Mesendoderm (in vitro differentiated cells): ENCODE measurements around the gene HSP90AA1.

ENCODE experiments used
- DNase-seq: peaks from one replicate; pipeline ENCODE4 v3.0.0; 2013
- H2AK5ac ChIP-seq: 2 replicates; pipeline ENCODE4 v1.6.1; 2013; ENCODE audit warnings: low read length, inconsistent platforms
- H2BK120ac ChIP-seq: 2 replicates; pipeline ENCODE4 v1.6.1; 2013; ENCODE audit warnings: low read depth, mild to moderate bottlenecking, low read length, moderate library complexity, mixed read lengths
- H2BK15ac ChIP-seq: replicated peaks from 2 replicates; pipeline ENCODE4 v1.6.1; 2013; ENCODE audit warnings: low read depth, mild to moderate bottlenecking, moderate library complexity
- H2BK5ac ChIP-seq: 2 replicates; pipeline ENCODE4 v1.6.1; 2013; ENCODE audit warnings: low read length, inconsistent platforms
- H3K18ac ChIP-seq: 2 replicates; pipeline ENCODE4 v1.6.1; 2013; ENCODE audit warnings: mild to moderate bottlenecking, low read length, mixed read lengths
- H3K23ac ChIP-seq: one replicate; pipeline ENCODE4 v1.6.1; 2013; ENCODE audit warnings: low read length
- H3K27ac ChIP-seq: 2 replicates; pipeline ENCODE4 v1.5.1; 2013; ENCODE audit warnings: low read depth, mild to moderate bottlenecking, inconsistent platforms, low read length, moderate library complexity
- H3K27me3 ChIP-seq: 2 replicates; pipeline ENCODE4 v1.6.1; 2013; ENCODE audit warnings: low read length, control low read depth, mild to moderate bottlenecking, inconsistent platforms; ENCODE audit not compliant: insufficient read depth, poor library complexity
- H3K36me3 ChIP-seq: 2 replicates; pipeline ENCODE4 v1.6.1; 2013; ENCODE audit warnings: low read length, inconsistent platforms; ENCODE audit not compliant: control insufficient read depth, insufficient read depth
- H3K4ac ChIP-seq: one replicate; pipeline ENCODE4 v1.6.1; 2013; ENCODE audit warnings: low read depth, mild to moderate bottlenecking, low read length, moderate library complexity
- H3K4me1 ChIP-seq: 2 replicates; pipeline ENCODE4 v1.6.1; 2013; ENCODE audit warnings: low read depth, low read length, inconsistent platforms; ENCODE audit not compliant: control insufficient read depth
- H3K4me2 ChIP-seq: 2 replicates; pipeline ENCODE4 v1.6.1; 2013; ENCODE audit warnings: low read length
- H3K4me3 ChIP-seq: 2 replicates; pipeline ENCODE4 v1.5.1; 2013; ENCODE audit warnings: mild to moderate bottlenecking, low read length
- H3K56ac ChIP-seq: one replicate; pipeline ENCODE4 v1.6.1; 2013; ENCODE audit warnings: low read length
- H3K79me1 ChIP-seq: 2 replicates; pipeline ENCODE4 v1.6.1; 2013; ENCODE audit warnings: low read length, inconsistent platforms
- H3K79me2 ChIP-seq: 2 replicates; pipeline ENCODE4 v1.6.1; 2013; ENCODE audit warnings: mild to moderate bottlenecking, low read length; ENCODE audit not compliant: control insufficient read depth, insufficient read depth
- H3K9ac ChIP-seq: 2 replicates; pipeline ENCODE4 v1.6.1; 2013; ENCODE audit warnings: low read length, inconsistent platforms
- H4K5ac ChIP-seq: one replicate; pipeline ENCODE4 v1.6.1; 2013; ENCODE audit warnings: low read length
- H4K8ac ChIP-seq: one replicate; pipeline ENCODE4 v1.6.1; 2013; ENCODE audit warnings: low read depth, mild to moderate bottlenecking, control low read depth, low read length, moderate library complexity
- WGBS: extraction: QIAGEN DNeasy Blood & Tissue Kit; methylation state at CpG from one replicate; pipeline ENCODE4 v1.1.7; 2013; ENCODE audit warnings: low lambda C conversion rate, missing lambda C conversion rate; ENCODE audit not compliant: insufficient coverage; ENCODE audit errors: extremely low coverage; 5-methylcytosine and 5-hydroxymethylcytosine counted together

The HSP90AA1 gene

DNA sequence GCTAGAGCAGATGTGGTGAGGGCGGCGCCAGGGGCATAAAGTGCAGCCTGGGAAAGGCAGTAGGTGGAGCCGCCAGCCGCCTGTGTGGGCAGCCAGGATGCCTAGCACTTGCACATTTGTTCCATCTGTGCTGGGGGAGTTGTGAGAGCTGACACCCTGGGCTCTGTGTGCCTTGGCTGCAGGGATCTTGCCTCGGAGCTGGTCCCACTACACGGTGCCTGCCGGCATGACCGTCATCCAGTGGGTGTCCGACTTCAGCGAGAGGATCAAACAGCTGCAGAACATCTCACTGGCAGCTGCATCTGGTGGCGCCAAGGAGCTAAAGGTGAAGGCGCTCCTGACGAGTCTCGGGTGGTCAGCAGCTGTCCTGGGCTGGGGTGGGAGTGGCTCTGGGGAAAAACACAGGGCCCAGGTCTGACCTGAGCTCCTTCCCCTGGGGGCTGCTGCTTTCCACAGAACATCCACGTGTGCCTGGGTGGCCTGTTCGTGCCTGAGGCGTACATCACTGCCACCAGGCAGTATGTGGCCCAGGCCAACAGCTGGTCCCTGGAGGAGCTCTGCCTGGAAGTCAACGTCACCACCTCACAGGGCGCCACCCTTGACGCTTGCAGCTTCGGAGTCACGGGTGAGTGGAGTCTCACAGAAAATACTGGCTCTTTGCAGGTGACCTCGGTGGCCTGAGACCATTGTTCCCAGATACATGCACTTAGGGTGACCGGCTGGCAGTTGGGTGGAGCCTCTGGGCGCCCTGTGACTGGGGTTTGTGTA is 37.4 kb downstream of the HSP90AA1 start:
- Histone ChIP-seq H3K27ac (no peak overlapping the region), H2AK5ac (no peak overlapping the region), H3K4me1 (no peaks in the 10 kb centered on the region), H4K8ac (no peak overlapping the region), H3K27me3 (no peaks in the 10 kb centered on the region), H4K5ac (no peak overlapping the region), H3K23ac (no peak overlapping the region), H2BK15ac (no peak overlapping the region), H3K56ac (no peak overlapping the region), H3K18ac (no peak overlapping the region), H3K79me1 (no peaks in the 10 kb centered on the region), H3K9ac (no peak overlapping the region), H3K4me3 (no peak overlapping the region), H3K79me2 (no peaks in the 10 kb centered on the region), H2BK120ac (no peak overlapping the region), H3K4ac (no peak overlapping the region), H3K4me2 (no peak overlapping the region), H2BK5ac (no peak overlapping the region), H3K36me3 (peaks cover 29% of the 10 kb centered on the region)
- no peak for DNase-seq
- WGBS, result no CpG with 5 or more reads among the region's 25 CpGs

DNA sequence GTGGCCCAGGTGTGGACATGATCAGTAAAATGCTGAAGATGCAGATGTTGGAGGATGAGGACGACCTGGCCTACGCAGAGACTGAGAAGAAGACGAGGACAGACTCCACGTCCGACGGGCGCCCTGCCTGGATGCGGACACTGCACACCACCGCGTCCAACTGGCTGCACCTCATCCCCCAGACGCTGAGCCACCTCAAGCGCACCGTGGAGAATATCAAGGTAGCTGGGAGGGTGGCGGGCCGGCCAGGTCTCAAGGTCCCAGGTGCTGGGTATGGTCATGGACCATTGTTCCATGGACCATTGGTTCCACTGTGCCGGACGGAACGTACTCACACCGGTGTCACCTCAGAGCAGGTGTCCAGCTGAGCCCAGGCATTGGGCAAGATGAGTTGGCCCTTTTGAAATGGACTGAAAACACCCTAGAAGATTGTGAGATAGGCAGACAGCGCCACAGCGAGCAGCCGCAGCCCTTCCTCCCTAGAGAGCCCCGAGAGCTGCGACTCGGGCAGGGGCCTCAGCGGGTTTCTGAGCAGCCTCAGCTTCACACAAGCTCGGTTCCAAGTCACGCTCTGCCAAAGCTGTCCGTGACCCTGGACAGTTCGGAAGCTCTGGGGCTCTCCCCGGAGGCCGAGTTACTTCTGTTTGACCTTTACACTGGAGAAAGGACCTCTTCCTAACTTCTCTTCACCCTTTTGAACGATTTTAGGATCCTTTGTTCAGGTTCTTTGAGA is 38.9 kb downstream of the HSP90AA1 start:
- no peak for DNase-seq
- WGBS, result no CpG with 5 or more reads among the region's 33 CpGs
- Histone ChIP-seq H3K4me1 (no peaks in the 10 kb centered on the region), H3K23ac (no peak overlapping the region), H3K27ac (no peak overlapping the region), H3K56ac (no peak overlapping the region), H3K18ac (no peak overlapping the region), H3K79me1 (no peaks in the 10 kb centered on the region), H3K4me2 (no peak overlapping the region), H3K36me3 (peaks cover 32% of the 10 kb centered on the region), H2BK5ac (no peak overlapping the region), H4K5ac (no peak overlapping the region), H2AK5ac (no peak overlapping the region), H3K27me3 (no peaks in the 10 kb centered on the region), H3K79me2 (no peaks in the 10 kb centered on the region), H3K4ac (no peak overlapping the region), H2BK120ac (no peak overlapping the region), H2BK15ac (no peak overlapping the region), H3K4me3 (no peak overlapping the region), H4K8ac (no peak overlapping the region), H3K9ac (no peak overlapping the region)

- peaks cover 39% of the 10 kb centered on the region for H3K36me3 ChIP-seq
- H3K18ac ChIP-seq, result no peak overlapping the region
- H4K8ac ChIP-seq, result no peak overlapping the region
- H3K23ac ChIP-seq, result no peak overlapping the region
- no peak overlapping the region for H3K4me3 ChIP-seq
- no peaks in the 10 kb centered on the region for H3K4me1 ChIP-seq
- no peaks in the 10 kb centered on the region for H3K27me3 ChIP-seq
- H3K79me2 ChIP-seq, result no peaks in the 10 kb centered on the region
- H3K56ac ChIP-seq, result no peak overlapping the region
- WGBS, result no CpG with 5 or more reads among the region's 23 CpGs
- H4K5ac ChIP-seq, result no peak overlapping the region
- DNase-seq, result peak; percentile 98
- no peak overlapping the region for H3K4me2 ChIP-seq
- H2BK5ac ChIP-seq, result no peak overlapping the region
- H2BK120ac ChIP-seq, result no peak overlapping the region
- no peak overlapping the region for H2BK15ac ChIP-seq
- H3K4ac ChIP-seq, result no peak overlapping the region
- H2AK5ac ChIP-seq, result no peak overlapping the region
- no peaks in the 10 kb centered on the region for H3K79me1 ChIP-seq
- no peak overlapping the region for H3K27ac ChIP-seq
- H3K9ac ChIP-seq, result no peak overlapping the region
These were observed 40.2 kb downstream of the HSP90AA1 start for GRCh38 chr14:102046337-102047278.

- no peaks in the 10 kb centered on the region for H3K79me1 ChIP-seq
- no peak overlapping the region for H3K56ac ChIP-seq
- H3K79me2 ChIP-seq, result no peaks in the 10 kb centered on the region
These were observed 42.3 kb downstream of the HSP90AA1 start for GRCh38 chr14:102044566-102044965.

GRCh38 chr14:102043251-102044025 is 43.4 kb downstream of the HSP90AA1 start:
- DNase-seq, result no peak
- no CpG with 5 or more reads among the region's 22 CpGs for WGBS

More at GRCh38 chr14:102044566-102044965, 42.3 kb downstream of the HSP90AA1 start:
- H3K18ac ChIP-seq, result no peak overlapping the region
- peaks cover 40% of the 10 kb centered on the region for H3K36me3 ChIP-seq
- no peak overlapping the region for H3K27ac ChIP-seq
- H2AK5ac ChIP-seq, result no peak overlapping the region
- H3K4me2 ChIP-seq, result no peak overlapping the region
- WGBS, result no CpG with 5 or more reads among the region's 13 CpGs
- no peak overlapping the region for H3K4ac ChIP-seq
- no peak overlapping the region for H2BK120ac ChIP-seq
- H4K5ac ChIP-seq, result no peak overlapping the region
- H3K23ac ChIP-seq, result no peak overlapping the region
- no peak overlapping the region for H3K9ac ChIP-seq
- H3K4me1 ChIP-seq, result no peaks in the 10 kb centered on the region
- H3K27me3 ChIP-seq, result no peaks in the 10 kb centered on the region
- no peak for DNase-seq
- H3K4me3 ChIP-seq, result no peak overlapping the region
- H2BK15ac ChIP-seq, result no peak overlapping the region
- H2BK5ac ChIP-seq, result no peak overlapping the region
- H4K8ac ChIP-seq, result no peak overlapping the region

More at GRCh38 chr14:102043251-102044025, 43.4 kb downstream of the HSP90AA1 start:
- no peak overlapping the region for H3K4me3 ChIP-seq
- no peaks in the 10 kb centered on the region for H3K4me1 ChIP-seq
- H3K79me1 ChIP-seq, result no peaks in the 10 kb centered on the region
- no peak overlapping the region for H3K23ac ChIP-seq
- peaks cover 45% of the 10 kb centered on the region for H3K36me3 ChIP-seq
- H3K18ac ChIP-seq, result no peak overlapping the region
- H4K5ac ChIP-seq, result no peak overlapping the region
- no peak overlapping the region for H2BK120ac ChIP-seq
- no peaks in the 10 kb centered on the region for H3K79me2 ChIP-seq
- H4K8ac ChIP-seq, result no peak overlapping the region
- H3K56ac ChIP-seq, result no peak overlapping the region
- H3K27ac ChIP-seq, result no peak overlapping the region
- H2BK15ac ChIP-seq, result no peak overlapping the region
- no peak overlapping the region for H2BK5ac ChIP-seq
- no peak overlapping the region for H3K4ac ChIP-seq
- no peaks in the 10 kb centered on the region for H3K27me3 ChIP-seq
- no peak overlapping the region for H2AK5ac ChIP-seq
- H3K9ac ChIP-seq, result no peak overlapping the region
- H3K4me2 ChIP-seq, result no peak overlapping the region
